ENCODE data around the gene JOSD1.
A peak's percentile ranks its signal among the peaks of the same experiment; 100 is the strongest.

The JOSD1 gene

DNA sequence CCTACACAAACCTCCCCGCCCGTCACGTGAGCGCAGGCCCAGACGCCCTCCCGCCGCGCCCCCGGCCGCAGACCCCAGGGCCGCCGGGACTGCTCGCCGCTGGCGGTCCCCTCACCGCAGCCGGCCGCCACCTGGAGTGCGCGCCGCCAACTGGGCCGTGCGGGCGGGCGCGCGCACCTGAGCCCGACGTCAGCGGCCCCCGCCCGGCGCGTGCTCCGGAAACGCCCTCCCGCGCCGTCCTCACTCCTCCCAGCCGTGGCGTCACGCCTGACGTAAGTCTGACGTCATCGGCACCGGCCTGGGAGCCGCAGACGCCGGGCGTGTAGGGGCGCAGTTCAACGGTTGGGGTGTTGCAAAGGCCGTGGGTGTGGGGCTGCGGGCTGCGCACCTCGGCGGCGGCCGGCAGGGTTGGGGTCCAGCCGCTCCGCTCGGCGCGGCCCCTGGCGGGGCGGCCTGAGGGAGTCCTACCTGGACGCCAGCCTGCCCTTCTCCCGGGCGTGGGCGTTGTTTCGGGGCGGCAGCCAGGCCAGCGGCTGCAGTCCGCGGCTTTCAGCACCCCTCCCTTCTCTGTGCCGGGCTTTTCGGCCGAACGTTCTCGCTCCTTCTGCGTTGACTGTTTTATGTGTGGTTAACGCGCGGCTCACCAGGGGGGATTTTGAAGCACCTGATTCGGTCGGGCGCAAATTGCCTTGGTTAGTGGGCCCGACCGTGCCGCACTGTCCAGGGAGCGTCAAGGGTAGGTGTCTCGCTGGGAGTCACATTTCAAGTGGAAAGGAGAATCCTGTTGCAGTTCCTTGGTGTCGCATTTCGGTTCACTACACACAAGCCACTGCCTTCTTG is at the start of gene JOSD1:
JOSD1 (minus strand) TSS at position 155 of the 840 bp plus-strand sequence. CDS start 956 bp downstream, outside the sequence.
- DNase-seq (ENCODE audit: low read depth in 2 of 2), result peak; percentile 98

GRCh38 chr22:38750104-38750503 is 49.4 kb upstream of the JOSD1 start:
- no peak for DNase-seq (ENCODE audit: low read depth in 2 of 2)

- DNase-seq (ENCODE audit: low read depth in 2 of 2), result no peak
These were observed 47.9 kb upstream of the JOSD1 start for GRCh38 chr22:38748487-38749136.

- no peak for DNase-seq (ENCODE audit: low read depth in 2 of 2)
These were observed 45.1 kb upstream of the JOSD1 start for GRCh38 chr22:38745676-38746460.

DNA sequence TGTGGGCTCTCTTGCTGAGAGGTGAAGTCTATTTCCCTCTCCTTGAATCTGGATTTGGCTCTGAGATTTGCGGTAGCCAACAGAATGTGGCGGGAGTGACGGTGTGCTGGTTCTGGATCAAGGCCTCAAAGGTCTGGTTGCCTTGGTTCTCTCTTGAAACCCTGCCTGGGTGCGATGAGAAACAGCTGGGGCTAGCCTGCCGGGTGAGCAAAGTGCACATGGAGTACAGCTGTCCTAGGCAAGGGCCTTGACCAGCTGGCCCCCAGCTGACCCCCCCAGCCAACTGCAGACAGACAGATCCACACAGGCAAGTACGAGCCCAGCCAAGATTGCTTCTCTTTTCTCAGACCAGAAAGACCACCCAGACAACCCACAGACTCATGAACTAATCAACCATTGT is 44.2 kb upstream of the JOSD1 start:
- no peak for DNase-seq (ENCODE audit: low read depth in 2 of 2)

GRCh38 chr22:38742176-38742942 is 41.6 kb upstream of the JOSD1 start:
- no peak for DNase-seq (ENCODE audit: low read depth in 2 of 2)

DNA sequence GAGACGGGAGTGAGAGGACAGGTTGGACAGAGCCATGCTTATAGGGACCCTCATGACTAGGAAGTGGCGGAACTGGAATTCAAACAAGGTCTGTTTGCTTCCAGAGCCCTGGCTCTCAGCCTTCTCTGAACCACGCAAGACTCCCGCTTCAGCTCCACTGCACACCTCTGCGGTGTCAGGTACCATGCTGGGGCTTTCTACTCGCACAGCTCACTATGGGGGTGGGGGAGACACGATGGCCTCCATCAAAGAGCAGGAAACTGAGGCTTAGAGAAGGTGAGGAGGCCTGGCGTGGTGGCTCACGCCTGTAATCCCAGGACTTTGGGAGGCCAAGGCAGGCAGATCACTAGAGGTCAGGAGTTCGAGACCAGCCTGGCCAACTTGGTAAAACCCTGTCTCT is 40.8 kb upstream of the JOSD1 start:
- DNase-seq (ENCODE audit: low read depth in 2 of 2), result no peak

DNA sequence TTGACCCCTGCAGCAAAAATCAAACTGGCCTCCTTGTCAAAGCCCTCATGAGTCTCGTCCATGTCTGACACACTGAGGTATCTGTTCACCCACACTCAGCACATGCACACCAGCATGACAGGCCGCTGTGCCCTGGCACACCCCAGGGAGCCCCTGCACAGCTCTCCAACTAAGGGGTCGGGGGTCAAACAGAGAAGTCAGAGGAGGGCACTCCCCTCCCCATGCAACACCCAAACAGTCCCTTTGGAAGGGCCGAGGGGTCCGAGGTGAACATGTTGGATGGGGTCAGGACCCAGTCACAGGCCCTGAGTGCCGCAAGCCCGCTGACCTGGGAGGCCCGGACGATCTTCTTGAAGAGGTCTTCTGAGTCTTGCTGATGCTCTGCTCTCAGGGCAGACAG is 40.4 kb upstream of the JOSD1 start:
- no peak for DNase-seq (ENCODE audit: low read depth in 2 of 2)

- no peak for DNase-seq (ENCODE audit: low read depth in 2 of 2)
These were observed 40.0 kb upstream of the JOSD1 start for GRCh38 chr22:38740754-38741153.

DNA sequence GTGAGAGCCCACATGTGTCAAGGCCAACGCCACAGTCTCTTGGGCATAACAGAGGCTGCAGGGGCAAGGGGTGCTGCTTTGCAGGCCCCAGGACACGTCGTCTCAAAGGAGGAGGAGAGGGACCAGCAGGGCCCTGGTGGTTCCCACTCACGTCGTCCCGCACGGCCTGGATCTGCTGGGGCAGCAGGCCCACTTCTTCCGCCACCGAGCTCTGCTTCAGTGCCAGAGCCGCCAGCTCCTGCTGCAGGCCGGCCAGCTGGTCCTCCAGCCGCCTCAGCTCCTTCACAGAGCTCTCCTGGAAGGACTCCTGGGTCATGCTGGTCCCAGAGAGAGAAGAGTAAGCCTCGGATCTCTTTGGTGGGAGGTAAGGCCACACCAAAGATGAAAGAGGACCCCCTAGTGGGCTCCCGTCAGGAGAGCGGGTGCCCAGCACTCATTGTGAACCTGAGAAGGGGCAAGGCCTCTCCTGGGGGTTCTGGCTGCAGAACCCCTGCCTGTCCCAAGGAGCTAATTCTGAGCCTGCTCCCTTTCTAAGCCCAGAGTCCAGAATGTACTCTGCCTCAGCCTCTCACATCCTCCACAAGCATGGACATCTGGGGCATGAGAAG is 39.5 kb upstream of the JOSD1 start:
- no peak for DNase-seq (ENCODE audit: low read depth in 2 of 2)

DNA sequence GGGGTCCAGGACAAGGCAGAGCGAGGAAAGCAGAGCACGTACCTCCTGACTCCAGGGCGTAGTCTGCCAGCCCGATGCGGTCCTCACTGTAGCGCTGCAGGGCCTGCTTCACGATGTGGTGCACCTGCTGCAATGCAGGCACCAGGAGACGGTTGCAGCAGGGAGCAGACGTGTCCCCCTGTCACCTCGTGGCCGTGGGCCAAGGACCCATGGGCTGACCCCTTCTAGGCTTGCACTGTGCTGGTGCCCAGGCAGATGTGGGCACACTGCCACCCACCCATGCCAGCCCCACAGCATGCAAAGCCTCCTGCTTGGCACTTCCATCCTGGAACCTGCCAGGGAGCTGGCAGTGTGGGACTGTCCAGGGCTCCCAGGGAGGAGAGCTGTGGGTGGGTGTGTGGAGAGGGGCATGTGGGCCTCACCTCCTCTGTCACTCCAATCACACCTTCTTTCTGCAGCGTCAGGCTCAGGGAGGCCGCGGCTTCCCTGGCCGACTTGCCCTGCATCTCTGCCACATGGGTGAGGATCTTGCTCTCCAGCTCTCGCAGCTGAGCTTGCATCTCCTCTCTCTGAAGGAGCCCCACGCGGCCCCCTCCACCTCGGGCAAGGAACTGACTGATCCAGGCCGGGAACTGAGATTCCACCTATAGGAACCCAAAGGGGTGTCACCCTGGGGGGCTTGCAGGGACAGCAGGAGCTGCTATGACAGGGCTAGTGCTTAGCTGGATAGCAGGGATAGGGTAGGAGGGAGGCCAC is 38.7 kb upstream of the JOSD1 start:
- no peak for DNase-seq (ENCODE audit: low read depth in 2 of 2)

GRCh38 chr22:38738475-38739070 is 37.8 kb upstream of the JOSD1 start:
- DNase-seq (ENCODE audit: low read depth in 2 of 2), result no peak

- DNase-seq (ENCODE audit: low read depth in 2 of 2), result no peak
These were observed 36.7 kb upstream of the JOSD1 start for GRCh38 chr22:38737302-38738060.

GRCh38 chr22:38736257-38736570 is 35.5 kb upstream of the JOSD1 start:
- DNase-seq (ENCODE audit: low read depth in 2 of 2), result no peak

GRCh38 chr22:38735465-38736256 is 34.9 kb upstream of the JOSD1 start:
- DNase-seq (ENCODE audit: low read depth in 2 of 2), result no peak

- no peak for DNase-seq (ENCODE audit: low read depth in 2 of 2)
These were observed 34.4 kb upstream of the JOSD1 start for GRCh38 chr22:38735126-38735464.

DNA sequence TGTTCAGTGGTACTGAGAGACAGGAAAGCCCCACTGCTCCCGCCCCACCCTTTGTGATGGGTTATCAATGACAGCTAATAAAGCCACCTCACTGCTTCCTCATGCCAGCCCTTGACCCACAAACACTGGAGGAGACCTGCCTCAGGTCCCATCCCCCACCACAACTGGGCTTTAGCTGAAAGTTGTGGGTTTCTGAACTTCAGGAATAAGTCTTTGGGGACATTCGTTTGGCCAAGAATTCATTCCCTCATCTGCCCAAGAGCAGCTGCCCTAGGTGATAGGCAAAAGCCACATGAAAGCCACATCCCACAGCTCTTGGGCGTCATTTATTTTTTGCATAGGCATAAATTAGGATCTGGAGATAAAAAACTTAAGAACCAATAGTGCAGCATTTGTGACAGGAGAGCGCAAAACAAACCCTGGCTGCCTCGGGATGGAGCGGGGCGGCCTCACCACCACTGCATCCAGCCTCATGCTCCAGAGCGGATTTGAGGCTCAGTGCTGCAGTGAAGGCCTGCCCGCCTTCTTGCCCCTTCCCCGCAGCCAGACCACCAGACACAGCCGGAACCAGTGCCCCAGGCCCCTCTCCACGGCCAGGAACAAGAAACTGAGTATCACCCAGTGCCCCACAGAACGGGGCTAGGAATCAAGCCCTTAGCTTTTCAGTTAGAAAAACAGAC is 33.8 kb upstream of the JOSD1 start:
- DNase-seq (ENCODE audit: low read depth in 2 of 2), result no peak

DNA sequence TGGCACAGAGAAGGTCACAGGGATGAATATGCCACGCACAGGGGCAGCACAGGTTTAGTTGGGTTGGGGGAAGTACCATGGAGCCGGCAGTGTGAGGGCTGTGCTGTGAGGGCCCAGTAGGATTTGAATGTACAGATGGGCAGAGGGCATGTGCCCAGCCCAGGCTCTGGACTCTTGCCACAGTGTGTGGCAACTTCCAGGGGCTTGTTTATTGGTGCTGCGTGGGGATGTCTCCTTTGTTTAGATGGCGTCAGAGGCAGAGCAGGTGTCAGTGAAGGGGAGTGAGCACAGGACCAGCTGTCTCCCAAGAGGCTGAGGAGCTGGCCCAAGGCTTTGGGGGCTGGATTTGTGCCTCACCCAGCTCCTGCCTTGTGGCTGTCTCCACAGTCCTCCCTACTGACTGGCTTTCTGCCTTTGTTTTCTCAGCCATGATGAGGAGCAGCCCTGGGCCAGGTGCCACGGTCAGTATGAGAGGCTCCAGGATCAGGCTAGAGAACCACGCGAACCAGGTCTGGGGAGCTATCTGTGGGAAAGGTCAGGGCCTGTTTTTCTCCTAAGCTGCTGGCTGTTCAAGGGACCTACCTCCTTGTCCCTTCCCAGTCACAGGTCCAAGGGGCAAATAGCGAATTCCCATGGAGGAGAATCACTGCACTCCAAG is 33.1 kb upstream of the JOSD1 start:
- DNase-seq (ENCODE audit: low read depth in 2 of 2), result no peak
